ENCODE data around the gene LRMDA.

LRMDA gene

DNA sequence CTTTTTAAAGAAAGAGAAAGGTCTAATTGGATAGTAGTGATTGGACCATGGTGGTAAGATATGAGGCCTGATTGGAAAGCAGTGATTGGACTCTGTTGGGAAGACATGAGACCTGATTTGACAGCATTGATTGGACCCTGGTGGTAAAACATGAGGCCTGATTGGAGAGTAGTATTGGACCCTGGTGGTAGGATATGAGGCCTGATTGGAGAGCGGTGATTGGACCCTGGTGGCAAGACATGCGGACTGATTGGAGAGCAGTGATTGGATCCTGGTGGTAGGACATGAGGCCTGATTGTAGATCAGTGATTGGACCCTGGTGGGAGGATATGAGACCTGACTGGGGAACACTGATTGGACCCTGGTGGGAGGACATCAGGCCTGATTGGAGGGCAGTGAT is 444.3 kb downstream of the LRMDA start:
- no peak overlapping the region for H3K27ac ChIP-seq
- no peak overlapping the region for H3K4me3 ChIP-seq
- no peak for DNase-seq (ENCODE audit: low spot score)
- TF ChIP-seq, protein P1, sequence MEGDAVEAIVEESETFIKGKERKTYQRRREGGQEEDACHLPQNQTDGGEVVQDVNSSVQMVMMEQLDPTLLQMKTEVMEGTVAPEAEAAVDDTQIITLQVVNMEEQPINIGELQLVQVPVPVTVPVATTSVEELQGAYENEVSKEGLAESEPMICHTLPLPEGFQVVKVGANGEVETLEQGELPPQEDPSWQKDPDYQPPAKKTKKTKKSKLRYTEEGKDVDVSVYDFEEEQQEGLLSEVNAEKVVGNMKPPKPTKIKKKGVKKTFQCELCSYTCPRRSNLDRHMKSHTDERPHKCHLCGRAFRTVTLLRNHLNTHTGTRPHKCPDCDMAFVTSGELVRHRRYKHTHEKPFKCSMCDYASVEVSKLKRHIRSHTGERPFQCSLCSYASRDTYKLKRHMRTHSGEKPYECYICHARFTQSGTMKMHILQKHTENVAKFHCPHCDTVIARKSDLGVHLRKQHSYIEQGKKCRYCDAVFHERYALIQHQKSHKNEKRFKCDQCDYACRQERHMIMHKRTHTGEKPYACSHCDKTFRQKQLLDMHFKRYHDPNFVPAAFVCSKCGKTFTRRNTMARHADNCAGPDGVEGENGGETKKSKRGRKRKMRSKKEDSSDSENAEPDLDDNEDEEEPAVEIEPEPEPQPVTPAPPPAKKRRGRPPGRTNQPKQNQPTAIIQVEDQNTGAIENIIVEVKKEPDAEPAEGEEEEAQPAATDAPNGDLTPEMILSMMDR (IDR thresholded peaks at IDR 0.05), result no peak

DNA sequence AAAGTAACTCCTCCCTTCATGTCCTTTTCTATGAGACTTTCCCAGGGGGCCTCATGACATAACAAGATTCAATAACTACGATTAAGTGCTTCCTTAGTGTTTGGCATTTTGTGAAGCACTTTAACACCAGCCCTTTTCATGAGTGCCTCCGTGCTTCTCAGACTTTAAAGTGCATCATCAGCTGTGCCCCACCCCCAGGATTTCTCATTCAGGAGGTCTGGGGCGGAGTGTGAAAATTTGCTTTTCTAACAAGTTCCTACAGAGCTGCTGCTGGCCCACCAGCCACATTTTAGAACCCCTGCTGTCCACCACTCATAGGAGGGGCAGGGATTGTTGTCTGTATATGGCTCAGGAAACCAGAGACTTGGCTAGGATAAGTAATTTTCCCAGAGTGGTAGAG is 445.3 kb downstream of the LRMDA start:
- no peak overlapping the region for H3K4me3 ChIP-seq
- no peak for DNase-seq (ENCODE audit: low spot score)
- H3K27ac ChIP-seq, result no peak overlapping the region
- TF ChIP-seq, protein P1 (IDR thresholded peaks at IDR 0.05), result no peak

DNA sequence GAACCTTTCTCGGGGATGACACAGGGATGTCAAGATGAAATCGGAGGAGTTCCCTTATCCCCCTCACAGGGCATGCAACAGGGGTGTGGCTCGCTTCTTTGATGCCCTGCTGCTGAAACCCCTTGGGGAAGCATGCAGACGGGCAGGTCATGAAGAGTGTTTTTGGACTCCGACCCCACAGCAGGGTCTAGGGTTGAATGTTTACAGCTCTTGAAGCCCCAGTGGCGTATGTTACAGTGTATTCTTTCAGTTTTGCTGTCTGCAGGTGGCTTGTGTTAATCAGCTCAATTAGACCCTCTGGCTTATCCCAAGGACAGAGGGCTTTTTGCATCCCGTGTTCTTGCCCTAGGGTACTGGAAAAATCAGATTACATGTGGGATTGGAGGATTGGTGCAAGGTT is 446.5 kb downstream of the LRMDA start:
- no peak for DNase-seq (ENCODE audit: low spot score)
- H3K27ac ChIP-seq, result no peak overlapping the region

DNA sequence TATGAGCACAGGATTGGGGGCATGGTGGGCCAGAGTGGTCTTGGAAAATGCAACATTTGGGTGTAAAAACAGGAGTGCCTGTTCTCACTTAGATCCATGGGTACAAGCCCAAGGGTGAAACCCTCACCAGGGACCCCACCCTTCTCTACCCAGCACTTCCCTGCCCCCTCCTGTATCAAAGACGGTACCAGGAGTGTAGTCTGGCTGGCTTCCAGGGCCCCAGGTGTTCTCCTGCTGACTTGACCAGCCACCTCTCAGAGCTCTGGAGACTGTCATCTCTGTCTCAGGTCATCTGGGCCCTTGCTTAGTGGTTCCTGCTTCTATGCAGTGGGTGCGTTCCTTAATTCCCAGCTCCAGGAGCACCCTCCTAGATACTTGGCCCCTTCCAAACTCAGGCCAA is 447.2 kb downstream of the LRMDA start:
- no peak overlapping the region for H3K4me3 ChIP-seq
- TF ChIP-seq, protein P1 (IDR thresholded peaks at IDR 0.05), result no peak
- no peak overlapping the region for H3K27ac ChIP-seq
- DNase-seq (ENCODE audit: low spot score), result no peak

More for the DNA sequence above, 446.5 kb downstream of the LRMDA start:
- H3K4me3 ChIP-seq, result no peak overlapping the region
- TF ChIP-seq, protein P1 (IDR thresholded peaks at IDR 0.05), result no peak

- H3K27ac ChIP-seq, result no peak overlapping the region
- no peak for DNase-seq (ENCODE audit: low spot score)
- H3K4me3 ChIP-seq, result no peak overlapping the region
- TF ChIP-seq, protein P1 (IDR thresholded peaks at IDR 0.05), result no peak
These were observed 448.8 kb downstream of the LRMDA start for GRCh38 chr10:75880031-75880775.

- no peak for DNase-seq (ENCODE audit: low spot score)
These were observed 452.0 kb downstream of the LRMDA start for GRCh38 chr10:75883081-75884072.

More at GRCh38 chr10:75883081-75884072, 452.0 kb downstream of the LRMDA start:
- Histone ChIP-seq H3K4me3 (no peak overlapping the region), H3K27ac (no peak overlapping the region)
- TF ChIP-seq, protein P1 (IDR thresholded peaks at IDR 0.05), result no peak

Measured in coronary artery (tissue), 2 donors.